NCI-H510A treated with DMSO at 0.1 percent for 48 hours (cell line): Measurements from ENCODE around the gene CADM2.

ENCODE experiments used
- DNase-seq: peaks from one replicate; lab custom pipeline; 2025; lab: John Stamatoyannopoulos, UW

The CADM2 gene

GRCh38 chr3:85189731-85190130 lies 230.9 kb downstream of the CADM2 start:
- DNase-seq: no peak

DNA sequence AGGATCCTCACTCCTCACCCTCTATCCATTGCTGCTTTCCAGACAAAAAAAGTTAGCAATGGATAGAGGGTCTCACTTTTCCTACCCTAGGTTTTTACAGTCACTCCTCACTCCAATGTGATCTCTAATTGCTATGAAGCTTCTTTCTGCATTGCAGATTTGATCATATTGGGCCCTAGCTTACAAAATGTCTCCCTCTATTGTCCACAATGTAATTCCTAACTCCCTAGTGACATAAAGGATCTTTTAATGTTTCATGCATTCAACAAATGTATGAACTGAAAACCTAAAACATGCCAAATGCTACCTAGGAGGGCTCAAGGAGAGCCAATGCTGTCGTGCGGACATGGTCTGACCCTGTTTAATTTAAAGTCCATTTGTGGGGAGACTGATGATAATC lies 234.8 kb downstream of the CADM2 start:
- no peak for DNase-seq

GRCh38 chr3:85208650-85209049 lies 249.9 kb downstream of the CADM2 start:
- DNase-seq: no peak

- DNase-seq: no peak
Observed at GRCh38 chr3:85210540-85210939, 251.8 kb downstream of the CADM2 start.

GRCh38 chr3:85228966-85229365 lies 270.2 kb downstream of the CADM2 start:
- DNase-seq: no peak

DNA sequence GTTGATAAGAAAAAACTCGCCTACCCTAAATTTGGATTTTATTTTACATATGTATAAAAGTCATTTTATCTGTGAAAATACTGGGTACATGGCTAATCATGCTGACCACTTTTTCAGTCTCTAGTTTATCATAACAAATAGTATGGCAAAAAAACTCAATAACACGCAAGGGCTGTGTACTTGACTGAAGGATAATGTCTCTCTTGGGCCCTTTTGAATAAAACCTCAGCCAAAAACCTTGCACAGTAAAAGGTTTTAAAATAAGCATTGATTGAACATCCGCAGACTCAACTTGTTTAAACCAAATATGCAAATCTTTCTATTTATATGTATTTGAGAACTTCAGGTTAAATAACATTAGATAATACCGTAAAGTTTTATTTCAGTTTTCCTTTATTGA lies 285.3 kb downstream of the CADM2 start:
- DNase-seq: no peak

DNA sequence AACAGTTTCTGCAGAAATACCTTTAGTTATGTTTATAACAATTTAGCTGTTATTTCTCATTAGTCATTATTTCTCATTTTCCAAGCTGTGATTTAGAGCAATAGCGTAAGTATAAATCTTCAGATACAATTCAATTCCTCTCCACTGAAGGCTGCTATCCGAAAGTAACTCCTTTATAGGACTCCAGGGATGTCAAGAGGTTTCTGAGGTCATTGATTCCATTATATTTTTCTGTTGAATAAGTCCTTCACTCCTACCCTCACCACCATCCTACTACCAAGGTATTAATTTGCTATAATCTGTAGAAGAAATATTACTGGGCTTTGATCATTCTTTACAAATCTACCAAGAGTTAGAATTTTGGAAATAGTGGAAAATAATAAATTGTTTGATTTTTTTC lies 285.7 kb downstream of the CADM2 start:
- no peak for DNase-seq

DNA sequence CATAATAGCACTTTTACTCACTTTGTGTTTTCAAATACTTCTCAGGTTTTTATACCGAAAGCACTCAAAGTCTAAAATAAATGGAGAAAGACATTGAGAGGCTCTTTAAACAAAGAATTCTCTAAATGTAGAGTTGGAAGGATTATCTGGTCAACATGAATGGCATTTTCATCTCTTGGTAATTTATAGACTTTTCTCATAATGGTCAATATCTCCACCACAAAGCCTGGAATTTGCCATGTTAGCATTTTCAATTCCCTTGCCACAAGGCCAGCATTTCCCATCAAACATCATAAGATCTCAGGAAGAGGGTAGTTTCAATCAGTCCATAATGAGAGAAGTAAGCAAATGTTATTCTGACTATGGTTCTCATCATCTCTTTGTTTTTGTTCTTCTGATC lies 293.0 kb downstream of the CADM2 start:
- no peak for DNase-seq

DNA sequence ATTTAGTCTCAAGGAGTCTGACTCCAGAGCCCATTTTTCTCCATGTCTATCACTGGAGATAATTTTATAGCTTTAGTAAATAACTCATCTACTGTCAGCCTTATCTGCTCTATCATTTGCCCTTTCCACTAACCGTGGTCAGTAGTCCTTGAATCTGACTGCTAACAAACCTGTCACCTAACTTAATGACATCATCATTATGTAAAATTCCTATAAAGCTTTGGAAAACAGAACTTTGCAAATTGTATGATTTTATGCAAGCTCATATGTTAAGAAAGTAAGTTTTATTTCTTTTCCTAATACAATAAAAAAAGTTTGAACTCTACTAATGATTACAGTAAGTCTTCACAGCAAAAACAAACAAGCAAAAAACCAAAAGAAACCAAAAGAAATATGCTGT lies 293.9 kb downstream of the CADM2 start:
- no peak for DNase-seq

- DNase-seq: no peak
Observed at GRCh38 chr3:85254738-85255137, 295.9 kb downstream of the CADM2 start.

DNA sequence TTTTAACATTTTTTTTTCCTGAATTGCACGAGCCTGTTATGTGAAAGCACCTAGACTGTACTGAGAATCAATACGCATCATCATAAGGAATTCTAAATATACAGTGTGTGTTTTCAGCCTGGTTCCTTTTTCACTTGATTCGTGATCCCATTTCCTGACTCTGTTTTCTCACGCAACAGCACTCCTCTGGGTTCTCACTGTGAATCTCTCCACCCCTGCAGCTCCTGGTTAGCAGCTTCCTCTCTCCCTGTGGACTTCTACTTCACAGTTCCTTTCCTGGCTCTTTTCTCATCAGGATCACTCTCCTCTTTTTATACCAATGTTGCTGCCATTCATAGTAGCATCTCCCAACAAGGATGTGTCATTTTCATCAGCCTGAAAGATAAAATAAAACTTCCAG lies 297.2 kb downstream of the CADM2 start:
- DNase-seq: no peak

- DNase-seq: no peak
Observed at GRCh38 chr3:85258326-85258725, 299.5 kb downstream of the CADM2 start.

DNA sequence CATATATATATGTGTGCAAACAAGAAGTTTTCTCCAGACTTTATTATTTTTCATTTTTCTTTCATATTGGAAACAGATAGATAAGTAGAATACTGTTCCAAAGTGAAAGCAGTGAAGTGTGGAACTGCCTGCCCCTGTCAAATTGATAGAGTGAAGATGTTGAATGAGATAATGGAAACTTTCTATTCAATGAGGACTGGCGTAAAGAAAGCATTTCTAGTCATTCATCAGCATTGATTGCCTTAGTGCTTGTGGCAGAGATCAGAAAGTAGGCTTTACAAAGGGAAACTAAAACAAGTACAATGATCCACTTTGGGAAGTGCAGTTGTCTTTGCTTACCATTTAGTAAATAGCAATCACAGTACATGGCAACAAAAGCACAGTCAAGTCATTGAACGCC lies 300.0 kb downstream of the CADM2 start:
- DNase-seq: no peak

DNA sequence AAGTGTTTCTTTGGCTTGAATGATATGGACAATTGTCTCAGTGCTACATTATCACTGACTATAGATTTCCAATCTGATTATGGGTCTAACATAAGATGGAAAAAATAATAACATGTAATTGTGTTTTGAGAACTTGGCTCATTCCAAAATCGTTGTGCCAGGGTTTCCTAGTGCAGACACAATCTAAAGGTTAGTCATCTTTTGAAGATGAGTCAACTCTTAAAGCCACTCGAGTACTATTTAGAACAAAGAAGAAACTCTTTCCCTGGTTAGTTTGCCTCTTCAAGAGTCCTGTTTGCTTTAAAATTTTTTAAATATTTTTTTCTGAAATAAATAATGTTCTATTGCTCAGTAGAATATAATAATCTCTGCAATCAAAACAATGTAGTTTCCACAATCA lies 301.0 kb downstream of the CADM2 start:
- DNase-seq: no peak

GRCh38 chr3:85264381-85264780 lies 305.6 kb downstream of the CADM2 start:
- no peak for DNase-seq

DNA sequence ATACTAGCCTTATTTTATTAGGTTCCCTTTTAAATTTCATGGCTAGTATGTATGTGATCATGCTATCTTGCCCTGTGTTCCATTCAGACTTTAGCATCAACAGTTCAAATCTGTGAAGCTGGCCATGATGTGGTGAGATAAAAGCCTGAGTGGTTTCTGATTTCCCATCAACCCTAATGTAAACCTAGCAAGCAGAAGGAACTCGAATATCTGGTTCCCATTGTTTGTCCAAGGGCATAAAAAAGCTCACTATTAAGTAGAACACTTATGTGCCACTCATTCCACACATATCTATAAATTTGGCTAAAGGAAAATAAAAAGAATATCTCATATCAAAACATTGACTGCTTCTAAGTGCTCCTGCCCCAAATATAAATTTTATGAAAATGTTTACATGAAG lies 311.7 kb downstream of the CADM2 start:
- DNase-seq: peak; percentile 58

- no peak for DNase-seq
Observed at GRCh38 chr3:85271911-85272310, 313.1 kb downstream of the CADM2 start.

DNA sequence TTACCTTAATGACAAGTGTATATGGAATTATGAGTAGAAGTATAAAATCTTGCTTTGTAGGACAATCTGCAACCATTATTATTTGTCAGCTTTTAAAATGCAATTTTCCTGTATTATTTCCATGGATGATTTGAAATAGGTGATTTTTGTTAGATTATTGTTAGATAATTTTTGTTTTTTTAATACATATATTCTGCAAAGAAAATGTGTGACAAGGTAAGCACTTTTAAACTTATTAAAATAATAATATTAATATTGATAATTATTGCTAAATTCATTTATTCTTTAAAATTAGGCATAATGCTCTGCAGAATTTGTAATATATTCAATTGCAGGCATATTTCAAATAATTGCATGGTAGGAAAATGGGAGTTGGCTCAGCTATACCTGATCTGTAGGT lies 329.5 kb downstream of the CADM2 start:
- no peak for DNase-seq

GRCh38 chr3:85297291-85297690 lies 338.5 kb downstream of the CADM2 start:
- DNase-seq: no peak

- DNase-seq: no peak
Observed at GRCh38 chr3:85298032-85298431, 339.2 kb downstream of the CADM2 start.

GRCh38 chr3:85303156-85303555 lies 344.4 kb downstream of the CADM2 start:
- no peak for DNase-seq

GRCh38 chr3:85304360-85304964 lies 345.7 kb downstream of the CADM2 start:
- DNase-seq: peak; percentile 10

DNA sequence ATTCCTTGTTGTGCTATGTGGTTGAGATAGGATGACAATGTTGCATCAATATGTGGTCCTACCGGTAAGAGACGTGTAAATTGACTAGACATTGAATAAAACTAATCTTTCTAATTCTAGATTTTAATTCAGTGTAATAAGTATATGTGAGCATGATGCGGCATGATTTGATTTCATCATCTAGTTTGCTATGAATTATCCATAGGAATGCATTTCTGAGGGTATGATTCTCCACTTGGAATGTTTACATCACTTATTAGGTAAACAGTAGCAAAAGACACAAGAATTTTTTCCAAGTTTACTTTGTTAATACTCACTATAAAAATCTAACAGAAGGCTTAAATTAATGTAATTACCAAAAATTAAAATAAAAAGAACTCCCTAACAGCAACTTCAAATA lies 353.5 kb downstream of the CADM2 start:
- DNase-seq: no peak

GRCh38 chr3:85313380-85313779 lies 354.6 kb downstream of the CADM2 start:
- DNase-seq: no peak

DNA sequence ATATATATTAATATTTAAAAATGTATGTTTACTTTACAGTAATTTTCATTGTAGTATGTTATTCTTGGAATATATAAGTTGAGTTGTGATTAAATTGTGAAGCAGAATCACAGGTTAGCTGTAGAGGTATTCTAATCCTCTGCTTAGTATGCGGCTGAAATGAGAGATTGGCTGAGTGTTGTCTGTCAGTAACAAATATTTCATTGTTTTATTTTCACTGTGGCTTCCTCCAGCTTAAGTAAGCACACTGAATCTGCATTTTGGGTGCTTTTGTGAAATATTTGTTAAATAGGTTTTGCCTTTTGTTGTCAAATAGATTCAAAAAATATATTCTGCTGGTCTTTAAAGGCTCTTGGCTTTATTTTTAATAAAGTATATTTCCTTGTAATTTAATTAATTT lies 357.5 kb downstream of the CADM2 start:
- no peak for DNase-seq
